ENCODE data around the gene EIF4G1.

DNA sequence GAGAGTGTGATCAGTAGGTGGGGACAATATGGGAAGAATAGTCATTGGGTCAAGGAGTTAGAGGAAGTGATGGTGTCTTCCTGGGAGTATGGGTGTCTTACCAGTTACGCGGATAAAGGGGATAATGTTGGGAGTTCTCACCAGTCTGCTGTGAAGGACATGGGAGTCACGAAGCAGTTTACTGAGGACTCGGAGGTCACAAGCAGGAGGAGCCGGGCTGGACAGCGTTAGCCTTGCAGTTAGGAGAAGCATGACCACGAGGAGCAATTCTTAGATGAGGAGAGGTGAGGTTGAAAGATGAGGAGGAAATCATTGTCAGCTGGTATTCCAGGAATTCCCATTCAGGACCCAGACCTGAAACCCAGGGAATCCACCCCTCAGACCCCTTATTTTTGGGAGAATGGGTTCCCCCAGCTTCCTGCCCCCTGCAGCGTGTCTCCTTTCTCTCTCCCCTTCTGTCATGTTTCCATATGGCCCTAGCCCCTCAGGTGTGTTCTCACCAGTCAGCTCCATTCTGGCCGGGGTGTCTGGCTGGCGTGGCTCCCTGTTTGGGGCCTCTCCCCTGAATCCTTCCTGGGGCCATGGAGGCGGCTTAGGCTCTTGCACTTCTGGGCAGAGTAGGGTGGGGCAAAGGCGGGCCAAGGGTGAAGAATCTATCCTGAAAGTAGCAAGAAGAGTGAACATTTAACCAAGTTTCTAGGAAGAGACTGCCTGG is 61.5 kb downstream of the EIF4G1 start:
- TF ChIP-seq, protein P1, sequence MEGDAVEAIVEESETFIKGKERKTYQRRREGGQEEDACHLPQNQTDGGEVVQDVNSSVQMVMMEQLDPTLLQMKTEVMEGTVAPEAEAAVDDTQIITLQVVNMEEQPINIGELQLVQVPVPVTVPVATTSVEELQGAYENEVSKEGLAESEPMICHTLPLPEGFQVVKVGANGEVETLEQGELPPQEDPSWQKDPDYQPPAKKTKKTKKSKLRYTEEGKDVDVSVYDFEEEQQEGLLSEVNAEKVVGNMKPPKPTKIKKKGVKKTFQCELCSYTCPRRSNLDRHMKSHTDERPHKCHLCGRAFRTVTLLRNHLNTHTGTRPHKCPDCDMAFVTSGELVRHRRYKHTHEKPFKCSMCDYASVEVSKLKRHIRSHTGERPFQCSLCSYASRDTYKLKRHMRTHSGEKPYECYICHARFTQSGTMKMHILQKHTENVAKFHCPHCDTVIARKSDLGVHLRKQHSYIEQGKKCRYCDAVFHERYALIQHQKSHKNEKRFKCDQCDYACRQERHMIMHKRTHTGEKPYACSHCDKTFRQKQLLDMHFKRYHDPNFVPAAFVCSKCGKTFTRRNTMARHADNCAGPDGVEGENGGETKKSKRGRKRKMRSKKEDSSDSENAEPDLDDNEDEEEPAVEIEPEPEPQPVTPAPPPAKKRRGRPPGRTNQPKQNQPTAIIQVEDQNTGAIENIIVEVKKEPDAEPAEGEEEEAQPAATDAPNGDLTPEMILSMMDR (IDR thresholded peaks at IDR 0.05; ENCODE audit: low read length) = no peak
- TF ChIP-seq EZH2 (IDR thresholded peaks at IDR 0.05; ENCODE audit: borderline replicate concordance, low read length) = no peak

All from OCI-LY1 (cell line).